Spinal cord (tissue), 10 donors: Measurements from ENCODE around the gene GBA2. TPM values are rescaled to one million over a fixed set of nuclear protein-coding genes. Genes with fewer than 3 reads are reported as not detected.

ENCODE experiments used
- DNase-seq, 6 donors: peaks; one replicate each; pipeline versions ENCODE4 v3.0.0 to v3.0.0-alpha.2; 2013 to 2015; ENCODE audit warnings: low spot score in 6 of 6, low read depth in 4 of 6
- H3K27ac ChIP-seq: one replicate; pipeline ENCODE4 v1.5.1; 2013; ENCODE audit warnings: low read depth, low read length, control low read depth
- H3K27me3 ChIP-seq: one replicate; pipeline ENCODE4 v1.6.1; 2013; ENCODE audit warnings: low read length; ENCODE audit not compliant: control insufficient read depth, insufficient read depth
- H3K36me3 ChIP-seq: one replicate; pipeline ENCODE4 v1.6.1; 2013; ENCODE audit warnings: low read length; ENCODE audit not compliant: control insufficient read depth, insufficient read depth
- H3K4me1 ChIP-seq: one replicate; pipeline ENCODE4 v1.6.1; 2013; ENCODE audit warnings: low read length; ENCODE audit not compliant: control insufficient read depth, insufficient read depth
- H3K4me3 ChIP-seq: one replicate; pipeline ENCODE4 v1.5.1; 2013; ENCODE audit warnings: low read depth, low read length, control low read depth
- H3K9me3 ChIP-seq: one replicate; pipeline ENCODE4 v1.6.1; 2013; ENCODE audit warnings: low read length; ENCODE audit not compliant: control insufficient read depth, insufficient read depth
- WGBS: methylation state at CpG from one replicate; pipeline ENCODE4 v1.1.5; 2013; ENCODE audit warnings: missing lambda C conversion rate; ENCODE audit not compliant: insufficient coverage; 5-methylcytosine and 5-hydroxymethylcytosine counted together
- polyA plus RNA-seq, 2 donors: library from polyadenylated mRNA; unstranded; fragments of 120-200 nt; gene quantifications; one replicate each; pipeline ENCODE4 v1.2.1, GENCODE V29; 2013; ENCODE audit not compliant: insufficient read length in 2 of 2
- total RNA-seq, 2 donors: library from RNA; depleted of rRNA in 1 of 2; stranded (reverse); fragments of 120-200 nt in 1 of 2; fragments of >200 nt in 1 of 2; gene quantifications; one replicate each; pipeline versions ENCODE4 v1.2.3 to v1.2.4, GENCODE V29; 2013 to 2014
- donor health status: healthy.

The GBA2 gene
- total and polyA plus RNA-seq, 4 donors, result 46.9 to 131 (median 91.9) TPM

GRCh38 chr9:35723908-35724307 lies 25.1 kb downstream of the GBA2 start:
- Histone ChIP-seq H3K36me3 (peaks cover 79% of the 10 kb centered on the region), H3K27me3 (no peaks in the 10 kb centered on the region), H3K27ac (no peak overlapping the region), H3K4me3 (no peak overlapping the region), H3K4me1 (peaks cover 24% of the 10 kb centered on the region), H3K9me3 (no peaks in the 10 kb centered on the region)
- 99% methylated on average over 6 of the region's 8 CpGs for WGBS
- no peak for DNase-seq

- 92% methylated on average over 2 of the region's 2 CpGs for WGBS
- DNase-seq, result no peak
- H3K36me3 ChIP-seq, result peaks cover 84% of the 10 kb centered on the region
Observed at GRCh38 chr9:35723426-35723825, 25.6 kb downstream of the GBA2 start.

GRCh38 chr9:35719546-35719945 lies 29.5 kb downstream of the GBA2 start:
- no peaks in the 10 kb centered on the region for H3K4me1 ChIP-seq
- H3K36me3 ChIP-seq, result peaks cover 91% of the 10 kb centered on the region
- 100% methylated on average over 2 of the region's 4 CpGs for WGBS
- no peaks in the 10 kb centered on the region for H3K9me3 ChIP-seq
- no peak overlapping the region for H3K4me3 ChIP-seq
- H3K27me3 ChIP-seq, result no peaks in the 10 kb centered on the region
- DNase-seq, result no peak
- no peak overlapping the region for H3K27ac ChIP-seq

More at GRCh38 chr9:35723426-35723825, 25.6 kb downstream of the GBA2 start:
- no peaks in the 10 kb centered on the region for H3K27me3 ChIP-seq
- H3K4me3 ChIP-seq, result no peak overlapping the region
- H3K27ac ChIP-seq, result no peak overlapping the region
- peaks cover 20% of the 10 kb centered on the region for H3K4me1 ChIP-seq
- H3K9me3 ChIP-seq, result no peaks in the 10 kb centered on the region

- H3K4me3 ChIP-seq, result no peak overlapping the region
- H3K9me3 ChIP-seq, result no peaks in the 10 kb centered on the region
- H3K27ac ChIP-seq, result no peak overlapping the region
- H3K36me3 ChIP-seq, result peaks cover 91% of the 10 kb centered on the region
- no peaks in the 10 kb centered on the region for H3K27me3 ChIP-seq
- DNase-seq, result no peak
- H3K4me1 ChIP-seq, result no peaks in the 10 kb centered on the region
- 92% methylated on average over 13 of the region's 15 CpGs for WGBS
Observed at GRCh38 chr9:35718721-35719511, 30.1 kb downstream of the GBA2 start.

- Histone ChIP-seq H3K36me3 (peaks cover 91% of the 10 kb centered on the region), H3K4me3 (no peak overlapping the region), H3K9me3 (no peaks in the 10 kb centered on the region), H3K27me3 (no peaks in the 10 kb centered on the region), H3K4me1 (no peaks in the 10 kb centered on the region), H3K27ac (no peak overlapping the region)
- DNase-seq, result no peak
- 96% methylated on average over 14 of the region's 14 CpGs for WGBS
Observed at GRCh38 chr9:35717132-35717870, 31.7 kb downstream of the GBA2 start.

- Histone ChIP-seq H3K27me3 (no peaks in the 10 kb centered on the region), H3K9me3 (no peaks in the 10 kb centered on the region), H3K27ac (no peak overlapping the region), H3K4me3 (no peak overlapping the region), H3K36me3 (peaks cover 94% of the 10 kb centered on the region), H3K4me1 (no peaks in the 10 kb centered on the region)
- DNase-seq, result peak in 1 of 6 donors; percentile 39
- WGBS, result 91% methylated on average over 3 of the region's 4 CpGs
Observed at GRCh38 chr9:35716230-35716629, 32.8 kb downstream of the GBA2 start.

- Histone ChIP-seq H3K27ac (no peak overlapping the region), H3K36me3 (peaks cover 97% of the 10 kb centered on the region)
Observed at GRCh38 chr9:35714579-35715252, 34.3 kb downstream of the GBA2 start.

GRCh38 chr9:35714123-35714522 lies 34.9 kb downstream of the GBA2 start:
- 90% methylated on average over 6 of the region's 6 CpGs for WGBS
- Histone ChIP-seq H3K27me3 (no peaks in the 10 kb centered on the region), H3K27ac (no peak overlapping the region), H3K4me3 (no peak overlapping the region), H3K9me3 (no peaks in the 10 kb centered on the region), H3K36me3 (peaks cover 96% of the 10 kb centered on the region), H3K4me1 (no peaks in the 10 kb centered on the region)
- DNase-seq, result no peak

More at GRCh38 chr9:35714579-35715252, 34.3 kb downstream of the GBA2 start:
- no peak for DNase-seq
- Histone ChIP-seq H3K27me3 (no peaks in the 10 kb centered on the region), H3K9me3 (no peaks in the 10 kb centered on the region), H3K4me3 (no peak overlapping the region), H3K4me1 (no peaks in the 10 kb centered on the region)
- 95% methylated on average over 12 of the region's 13 CpGs for WGBS

GRCh38 chr9:35713578-35713977 lies 35.5 kb downstream of the GBA2 start:
- no peaks in the 10 kb centered on the region for H3K27me3 ChIP-seq

More at GRCh38 chr9:35713578-35713977, 35.5 kb downstream of the GBA2 start:
- Histone ChIP-seq H3K9me3 (no peaks in the 10 kb centered on the region), H3K4me3 (no peak overlapping the region), H3K36me3 (peaks cover 94% of the 10 kb centered on the region), H3K27ac (no peak overlapping the region), H3K4me1 (no peaks in the 10 kb centered on the region)
- WGBS, result 93% methylated on average over 3 of the region's 3 CpGs
- no peak for DNase-seq
